Measurements from ENCODE around the gene PNPLA2.

DNA sequence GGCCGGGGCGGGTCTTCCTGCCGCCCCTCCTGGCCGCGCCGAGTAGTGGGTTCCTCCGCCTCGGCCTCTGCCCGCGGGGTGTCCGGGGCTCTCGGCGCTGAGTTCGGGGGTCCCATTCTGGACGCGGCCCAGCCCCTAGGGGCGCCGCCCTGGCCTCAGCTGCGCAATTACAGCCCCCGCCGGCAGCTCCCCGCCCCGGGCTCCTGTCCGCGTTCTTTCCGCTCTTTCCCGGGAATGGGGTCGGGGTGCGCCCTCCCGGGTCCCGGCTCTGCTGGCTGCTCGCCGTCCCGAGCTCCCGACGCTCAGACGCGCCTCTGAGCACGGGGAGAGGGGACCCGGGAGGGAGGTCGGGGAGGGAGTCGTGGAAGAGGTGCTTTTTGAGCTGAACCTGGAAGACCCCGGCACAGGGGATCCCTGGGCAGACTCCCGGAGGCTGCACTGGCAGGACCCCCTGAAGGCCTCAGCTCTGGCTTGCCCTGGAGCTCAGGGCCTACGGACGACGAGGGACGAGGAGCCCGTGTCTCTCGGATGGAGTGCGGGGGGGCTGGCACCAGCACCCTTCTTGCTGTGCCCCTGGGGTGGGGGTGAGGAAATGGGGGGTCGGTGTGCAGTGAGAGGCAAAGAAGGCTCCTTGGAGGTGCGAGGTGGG, 24.5 kb downstream of the PNPLA2 start:
- TF ChIP-seq, protein P1, sequence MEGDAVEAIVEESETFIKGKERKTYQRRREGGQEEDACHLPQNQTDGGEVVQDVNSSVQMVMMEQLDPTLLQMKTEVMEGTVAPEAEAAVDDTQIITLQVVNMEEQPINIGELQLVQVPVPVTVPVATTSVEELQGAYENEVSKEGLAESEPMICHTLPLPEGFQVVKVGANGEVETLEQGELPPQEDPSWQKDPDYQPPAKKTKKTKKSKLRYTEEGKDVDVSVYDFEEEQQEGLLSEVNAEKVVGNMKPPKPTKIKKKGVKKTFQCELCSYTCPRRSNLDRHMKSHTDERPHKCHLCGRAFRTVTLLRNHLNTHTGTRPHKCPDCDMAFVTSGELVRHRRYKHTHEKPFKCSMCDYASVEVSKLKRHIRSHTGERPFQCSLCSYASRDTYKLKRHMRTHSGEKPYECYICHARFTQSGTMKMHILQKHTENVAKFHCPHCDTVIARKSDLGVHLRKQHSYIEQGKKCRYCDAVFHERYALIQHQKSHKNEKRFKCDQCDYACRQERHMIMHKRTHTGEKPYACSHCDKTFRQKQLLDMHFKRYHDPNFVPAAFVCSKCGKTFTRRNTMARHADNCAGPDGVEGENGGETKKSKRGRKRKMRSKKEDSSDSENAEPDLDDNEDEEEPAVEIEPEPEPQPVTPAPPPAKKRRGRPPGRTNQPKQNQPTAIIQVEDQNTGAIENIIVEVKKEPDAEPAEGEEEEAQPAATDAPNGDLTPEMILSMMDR (IDR thresholded peaks at IDR 0.05): peak; percentile 11; the same call in 1 of the 2 replicates
- TF ChIP-seq ZFX (IDR thresholded peaks at IDR 0.05; ENCODE audit: borderline replicate concordance): no peak
